GM19372 (cell line): ENCODE measurements around the gene RAB26.
"Not testable (repeated sequence)": the region's sequence is repeated elsewhere in the genome, so short reads cannot be mapped to it uniquely, and the experiment has no call there.

Experiments used
- ATAC-seq: cut with Tn5 transposase; IDR thresholded peaks from one replicate; pipeline ENCODE4 v1.9.1; 2021; ENCODE audit warnings: mild to moderate bottlenecking, low read depth, moderate library complexity; ENCODE audit not compliant: unreplicated experiment

Gene RAB26

DNA sequence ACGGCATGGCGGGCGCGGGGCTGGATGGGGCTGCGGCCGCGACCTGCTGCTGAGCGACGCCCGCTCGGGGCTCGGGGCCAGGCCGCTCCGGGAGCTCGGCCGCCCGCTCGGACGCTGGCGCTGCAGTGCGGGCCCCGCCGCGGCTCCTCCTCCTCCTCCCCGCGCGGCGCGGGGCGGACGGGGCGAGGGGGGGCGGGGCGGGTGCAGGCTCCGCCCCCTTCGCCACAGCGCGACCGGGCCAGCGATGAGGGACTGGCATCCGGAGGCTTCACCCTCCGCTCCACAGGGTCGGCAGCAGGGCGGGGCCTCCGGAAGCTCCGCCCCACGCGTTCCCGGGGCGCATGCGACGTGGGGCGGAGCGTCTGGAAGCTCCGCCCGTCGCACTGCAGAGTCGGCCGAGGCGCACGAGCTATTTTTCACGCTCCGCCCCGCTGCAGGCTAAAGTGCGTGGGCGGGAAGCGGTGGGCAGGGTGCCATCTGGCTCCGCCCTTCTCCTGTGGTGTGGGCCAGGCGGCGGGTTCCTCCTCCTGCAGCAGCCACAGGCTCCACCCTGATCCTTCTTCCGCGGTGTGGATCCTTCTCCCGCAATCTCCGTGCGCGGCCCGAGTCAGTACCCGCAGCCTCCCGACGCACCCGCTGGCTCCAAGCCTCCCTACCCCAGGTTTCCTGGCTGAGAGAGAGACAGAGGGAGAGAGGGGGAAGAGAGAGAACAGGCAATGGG is 12.5 kb upstream of the RAB26 start, which contains the start of gene PKD1:
TSS of gene PKD1 (minus strand) at position 129 of the 721 bp plus-strand sequence. CDS start 209 bp downstream, outside the sequence.
- ATAC-seq, result not testable (repeated sequence)

DNA sequence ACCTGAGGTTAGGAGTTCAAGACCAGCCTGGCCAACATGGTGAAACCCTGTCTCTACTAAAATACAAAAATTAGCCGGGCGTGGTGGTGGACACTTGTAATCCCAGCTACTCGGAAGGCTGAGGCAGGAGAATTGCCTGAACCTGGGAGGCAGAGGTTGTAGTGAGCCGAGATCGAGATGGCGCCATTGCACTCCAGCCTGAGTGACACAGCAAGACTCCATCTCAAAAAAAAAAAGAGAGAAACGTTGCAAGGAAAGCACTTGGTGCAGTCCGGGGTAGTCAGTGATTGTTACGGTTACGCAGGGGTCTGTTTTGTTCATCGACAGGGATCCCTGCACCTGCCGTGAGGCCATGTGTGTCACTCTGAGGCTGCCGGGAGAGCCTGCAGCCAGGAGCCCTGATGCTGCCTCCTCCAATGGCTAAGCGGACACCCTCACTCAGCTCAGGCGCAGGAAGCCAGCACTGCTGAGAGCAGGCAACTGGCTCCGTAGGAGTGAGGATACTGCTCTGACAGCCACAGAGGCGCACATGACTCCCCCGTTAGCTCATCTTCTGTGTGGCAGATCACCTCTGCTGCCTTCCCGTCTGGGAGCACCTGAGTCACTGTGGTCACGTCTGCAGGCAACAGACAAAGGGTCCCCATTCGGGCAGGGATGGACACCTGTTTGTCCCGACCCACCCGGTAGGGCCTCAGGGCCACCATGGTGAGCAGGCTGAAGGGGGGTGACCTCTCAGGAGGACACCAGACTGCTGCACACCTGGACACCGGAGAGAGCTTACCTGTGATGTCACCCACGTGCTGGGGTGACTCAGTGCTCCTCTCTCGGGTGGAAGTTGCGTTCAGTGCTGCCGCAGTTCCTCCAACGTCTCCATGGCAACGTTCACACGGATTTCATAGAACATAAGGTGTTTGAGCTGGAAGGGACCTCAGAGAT is 5.2 kb upstream of the RAB26 start:
- ATAC-seq, result no peak

DNA sequence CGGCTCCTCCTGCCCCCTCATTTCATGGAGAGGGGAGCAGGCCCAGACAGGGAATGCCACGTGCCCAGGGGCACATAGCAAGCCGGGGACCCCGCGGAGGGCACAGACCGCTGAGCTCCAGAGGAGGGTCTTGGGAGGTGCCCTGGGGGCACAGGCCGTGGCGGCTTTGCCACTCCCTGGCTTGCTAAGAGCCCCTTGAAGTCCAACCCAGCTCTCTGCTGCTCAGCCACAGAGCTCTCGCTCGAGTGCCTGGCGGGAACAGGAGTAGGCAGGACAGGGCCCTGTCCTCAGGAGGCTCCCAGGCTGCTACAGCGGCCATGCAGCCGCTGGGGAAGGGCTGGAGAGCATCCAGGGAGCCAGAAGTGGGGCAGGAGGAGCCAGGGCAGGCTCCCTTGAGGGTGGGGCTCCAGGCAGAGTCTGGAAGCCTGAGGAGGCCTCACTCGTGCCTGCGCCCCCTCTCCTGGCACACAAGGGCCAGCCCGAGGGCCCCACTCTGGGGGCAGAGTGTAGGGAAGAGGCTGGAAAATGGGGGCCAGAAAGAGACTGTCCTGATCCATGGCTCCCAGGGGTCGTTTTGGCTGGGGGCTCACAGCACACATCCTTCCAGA is 4.4 kb upstream of the RAB26 start:
- ATAC-seq, result no peak

DNA sequence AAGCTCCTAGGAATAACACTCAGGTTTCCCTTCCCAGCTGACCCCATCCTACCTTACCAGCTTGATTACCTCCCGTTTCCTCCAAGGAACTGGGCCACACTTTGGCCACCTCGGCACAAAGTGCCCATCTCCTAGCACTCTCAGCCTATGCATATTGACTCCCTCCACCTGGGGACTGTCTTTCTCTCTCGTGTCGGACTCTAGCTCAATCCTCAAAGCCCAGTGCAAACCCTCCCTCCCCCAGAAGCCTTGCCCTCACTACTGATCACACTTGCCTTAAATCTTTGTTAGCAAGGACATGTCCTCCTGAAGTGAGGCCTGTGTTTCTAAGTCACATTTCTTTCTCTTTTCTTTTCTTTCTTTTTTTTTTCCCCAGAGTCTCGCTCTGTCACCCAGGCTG is 2.6 kb upstream of the RAB26 start:
- no peak for ATAC-seq

DNA sequence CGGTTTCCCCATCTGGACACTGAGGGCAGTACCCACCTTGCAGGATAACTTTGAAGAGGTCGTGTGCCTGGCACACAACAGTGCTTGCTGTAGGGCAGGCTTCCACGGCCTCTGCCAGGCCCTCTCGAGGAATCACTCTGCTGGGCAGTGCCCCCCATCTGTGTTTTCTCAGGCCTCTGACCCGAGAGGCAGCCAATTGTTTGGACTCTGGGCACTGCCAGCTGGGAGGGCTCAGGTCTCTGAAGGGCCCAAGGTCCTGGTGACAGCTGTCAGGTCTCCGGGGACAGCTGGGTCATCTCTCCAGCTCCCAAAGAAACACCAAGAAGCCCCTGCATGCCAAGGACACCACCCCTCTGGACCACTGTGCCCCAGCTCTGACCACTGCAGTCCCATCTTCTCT is 1.0 kb upstream of the RAB26 start:
- no peak for ATAC-seq

DNA sequence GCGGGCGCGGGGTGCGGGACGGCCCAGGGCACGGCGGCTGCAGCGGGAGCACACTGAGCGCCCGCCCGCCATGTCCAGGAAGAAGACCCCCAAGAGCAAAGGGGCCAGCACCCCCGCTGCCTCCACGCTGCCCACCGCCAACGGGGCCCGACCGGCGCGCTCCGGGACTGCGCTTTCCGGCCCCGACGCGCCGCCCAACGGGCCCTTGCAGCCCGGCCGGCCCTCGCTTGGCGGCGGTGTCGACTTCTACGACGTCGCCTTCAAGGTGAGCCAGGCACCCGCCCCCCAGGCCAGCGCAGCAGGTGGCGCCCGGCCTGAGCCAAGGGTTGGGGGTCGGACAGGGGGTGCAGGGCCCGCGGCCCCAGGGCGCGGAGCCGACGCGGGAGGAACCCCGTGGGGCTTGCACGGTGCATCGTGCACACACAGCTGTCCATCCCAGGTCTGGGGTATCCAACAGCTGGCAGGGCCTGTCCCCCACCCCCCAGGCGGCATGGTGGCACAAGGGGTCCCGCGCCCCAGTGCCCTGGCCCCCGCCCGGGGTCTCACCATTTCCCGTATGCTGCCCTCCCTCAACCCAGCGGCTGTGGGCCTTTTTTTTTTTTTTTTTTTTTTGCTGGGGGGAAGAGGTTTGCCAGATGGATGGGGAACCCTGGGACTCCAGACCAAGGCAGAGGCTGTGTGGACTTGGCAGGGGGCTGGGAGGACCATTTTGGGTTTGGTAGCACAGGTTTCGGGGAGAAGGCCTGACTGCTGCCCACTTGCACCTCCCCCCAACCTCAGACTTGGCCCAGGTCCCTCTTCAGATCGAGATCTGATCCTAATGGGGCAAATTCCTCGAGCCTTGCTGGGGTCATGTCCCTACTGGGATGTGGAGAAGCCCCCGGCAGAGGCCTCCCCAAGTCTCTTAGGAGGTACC is 547 bp downstream of the RAB26 start:
- ATAC-seq, result no peak

DNA sequence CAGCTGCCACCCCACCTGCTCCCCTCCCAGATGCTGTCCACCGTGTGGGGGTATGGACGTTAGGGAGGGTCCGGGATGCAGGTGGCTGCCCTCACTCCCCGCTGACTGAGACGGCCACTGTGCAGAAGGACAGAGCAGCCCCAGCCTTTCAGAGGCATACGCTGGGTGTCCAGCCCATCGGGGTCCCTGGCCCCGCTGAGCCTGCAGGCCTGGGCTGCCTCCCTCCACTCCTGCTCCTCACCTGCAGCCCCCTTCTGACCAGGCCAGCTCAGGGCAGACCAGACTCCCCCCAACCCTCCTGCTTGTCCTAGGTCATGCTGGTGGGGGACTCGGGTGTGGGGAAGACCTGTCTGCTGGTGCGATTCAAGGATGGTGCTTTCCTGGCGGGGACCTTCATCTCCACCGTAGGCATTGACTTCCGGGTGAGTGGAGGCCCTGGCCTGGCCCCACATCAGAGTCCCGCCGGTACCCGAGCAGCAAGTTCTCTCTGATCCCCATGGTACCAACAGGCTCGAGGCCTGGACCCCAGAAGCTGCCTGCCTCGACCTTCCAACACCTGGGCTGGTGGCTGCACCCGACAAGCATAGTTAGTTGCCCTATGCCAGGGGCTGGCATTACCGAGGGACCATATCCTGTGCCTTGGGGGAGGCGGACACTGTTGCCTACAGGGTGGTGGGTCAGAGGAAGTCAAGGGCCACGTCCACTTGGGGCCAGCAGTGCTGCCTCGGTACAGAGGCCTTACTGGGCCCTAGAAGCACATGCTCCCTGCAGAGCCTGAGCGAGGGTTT is 1.4 kb downstream of the RAB26 start:
- no peak for ATAC-seq

DNA sequence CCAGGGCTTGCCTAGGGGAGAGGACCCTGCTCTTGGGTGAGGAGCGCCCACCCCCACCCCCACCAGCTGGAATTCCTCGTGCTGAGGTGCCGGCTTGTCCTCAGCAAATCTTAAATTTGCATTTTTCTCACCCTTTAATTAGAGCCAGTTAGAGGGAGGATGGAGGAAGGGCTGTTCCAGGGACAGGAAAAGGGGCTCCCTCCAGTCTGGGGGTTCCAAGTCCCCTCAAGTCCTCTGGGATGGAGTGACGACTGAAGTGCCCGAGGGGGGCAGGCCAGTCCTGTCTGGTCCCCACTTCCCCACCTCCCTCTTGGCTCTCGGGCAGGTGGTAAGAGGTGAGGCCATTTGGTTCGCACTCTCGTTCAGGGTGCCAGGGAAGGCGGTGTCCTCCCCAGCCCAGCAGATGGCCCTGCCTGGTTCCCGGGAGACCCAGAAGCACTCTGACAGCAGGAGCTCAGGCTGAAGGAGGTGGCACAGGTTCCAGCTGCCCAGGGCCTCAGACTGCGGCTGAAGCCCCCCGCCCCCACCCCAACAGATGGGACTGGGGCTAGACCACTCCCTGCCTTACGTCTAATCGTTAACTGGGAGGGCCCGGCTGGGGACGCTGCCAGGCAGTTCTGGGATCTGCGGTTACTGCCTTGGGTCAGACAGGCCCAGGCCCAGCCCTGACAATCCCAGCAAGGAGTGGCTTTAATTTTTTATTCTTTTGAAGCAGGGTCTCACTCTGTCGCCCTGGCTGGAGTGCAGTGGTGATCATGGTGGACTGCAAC is 2.2 kb downstream of the RAB26 start:
- ATAC-seq, result no peak

DNA sequence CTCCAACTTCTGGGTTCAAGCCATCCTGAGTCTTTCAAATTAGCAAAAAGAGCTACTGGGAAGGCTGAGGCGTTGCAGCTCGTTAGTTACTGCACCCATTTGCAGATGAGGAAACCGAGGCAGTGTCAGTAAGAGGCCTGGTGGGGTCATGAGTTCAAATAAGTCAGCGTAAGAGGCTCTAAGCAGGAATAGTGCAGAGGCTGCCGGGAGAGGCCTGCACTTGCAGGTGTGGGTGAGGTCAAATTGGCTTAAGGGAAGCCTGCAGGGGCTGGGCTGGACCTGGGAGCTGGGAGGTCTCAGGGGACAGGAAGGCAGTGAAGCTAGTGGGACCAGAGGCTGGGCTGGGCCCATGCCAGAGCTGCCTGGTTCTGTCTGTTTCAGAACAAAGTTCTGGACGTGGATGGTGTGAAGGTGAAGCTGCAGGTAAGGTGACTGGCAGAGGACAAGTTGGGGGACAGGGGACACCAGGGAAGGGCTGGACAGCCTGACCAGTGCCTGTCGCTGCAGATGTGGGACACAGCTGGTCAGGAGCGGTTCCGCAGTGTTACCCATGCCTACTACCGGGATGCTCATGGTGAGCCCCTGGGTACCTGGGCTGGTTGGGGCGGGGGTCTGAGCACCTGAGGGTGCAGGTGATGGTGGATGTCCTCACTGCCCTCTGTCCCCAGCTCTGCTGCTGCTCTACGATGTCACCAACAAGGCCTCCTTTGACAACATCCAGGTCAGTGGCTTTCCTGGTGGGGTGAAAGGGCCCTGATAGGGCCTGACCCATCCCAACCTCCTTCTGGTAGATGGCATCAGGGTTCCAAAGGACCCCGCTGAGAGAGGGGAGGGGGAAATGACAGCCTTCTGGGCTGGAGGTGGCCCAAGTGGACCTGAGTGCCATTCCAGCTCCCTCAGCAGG is 3.0 kb downstream of the RAB26 start:
- ATAC-seq, result no peak

DNA sequence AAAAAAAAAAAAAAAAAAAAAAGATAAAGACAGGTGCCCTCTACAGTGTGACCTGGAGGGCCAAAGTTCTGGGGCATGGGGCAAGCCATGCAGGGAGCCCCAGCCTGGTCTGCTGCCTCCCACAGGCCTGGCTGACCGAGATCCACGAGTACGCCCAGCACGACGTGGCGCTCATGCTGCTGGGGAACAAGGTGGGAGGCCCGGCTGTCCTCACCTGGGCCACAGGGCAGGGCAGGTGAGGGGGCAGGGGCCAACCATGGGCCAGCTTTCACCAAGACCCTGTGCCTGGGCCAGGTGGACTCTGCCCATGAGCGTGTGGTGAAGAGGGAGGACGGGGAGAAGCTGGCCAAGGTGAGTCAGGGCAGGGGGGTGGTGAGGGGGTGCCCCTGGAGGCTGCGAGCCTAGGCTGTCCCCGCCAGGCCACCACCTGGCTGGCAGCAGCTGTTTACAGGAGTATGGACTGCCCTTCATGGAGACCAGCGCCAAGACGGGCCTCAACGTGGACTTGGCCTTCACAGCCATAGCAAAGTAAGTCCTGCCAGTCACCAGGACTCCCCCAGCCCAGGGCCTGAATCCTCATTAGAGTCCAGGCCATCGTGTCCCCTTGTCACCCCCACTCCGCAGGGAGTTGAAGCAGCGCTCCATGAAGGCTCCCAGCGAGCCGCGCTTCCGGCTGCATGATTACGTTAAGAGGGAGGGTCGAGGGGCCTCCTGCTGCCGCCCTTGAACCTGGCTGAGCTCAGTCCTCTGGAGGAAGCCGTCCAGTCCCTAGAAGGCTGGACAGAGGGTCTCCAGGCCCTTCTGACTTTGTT is 4.5 kb downstream of the RAB26 start:
- ATAC-seq, result no peak

DNA sequence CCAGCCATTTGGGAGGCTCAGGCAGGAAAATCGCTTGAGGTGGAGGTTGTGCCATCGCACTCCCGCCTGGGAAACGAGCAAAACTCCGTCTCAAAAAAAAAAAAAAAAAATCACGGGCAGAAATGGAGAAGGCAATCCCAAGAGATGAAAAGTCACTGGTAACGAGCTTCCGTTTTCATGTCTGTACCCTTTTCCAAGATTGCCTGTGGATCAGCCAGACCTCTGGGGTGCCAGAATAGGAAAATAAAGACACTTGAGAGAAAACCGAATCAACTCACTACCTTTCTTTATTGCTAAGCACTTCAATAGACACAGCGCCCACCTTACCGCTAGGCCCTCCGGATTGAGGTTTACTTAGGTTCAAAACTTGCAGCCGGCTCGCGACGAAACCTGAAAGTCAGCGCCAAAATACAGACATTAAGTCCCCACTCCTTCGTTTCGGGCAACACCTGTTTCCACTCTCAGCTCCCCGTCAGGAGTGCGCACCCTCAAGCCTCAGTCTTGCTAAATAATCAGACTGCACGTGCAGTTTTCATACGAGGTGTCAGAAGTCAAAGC is 6.2 kb downstream of the RAB26 start:
- ATAC-seq, result peak; percentile 3

DNA sequence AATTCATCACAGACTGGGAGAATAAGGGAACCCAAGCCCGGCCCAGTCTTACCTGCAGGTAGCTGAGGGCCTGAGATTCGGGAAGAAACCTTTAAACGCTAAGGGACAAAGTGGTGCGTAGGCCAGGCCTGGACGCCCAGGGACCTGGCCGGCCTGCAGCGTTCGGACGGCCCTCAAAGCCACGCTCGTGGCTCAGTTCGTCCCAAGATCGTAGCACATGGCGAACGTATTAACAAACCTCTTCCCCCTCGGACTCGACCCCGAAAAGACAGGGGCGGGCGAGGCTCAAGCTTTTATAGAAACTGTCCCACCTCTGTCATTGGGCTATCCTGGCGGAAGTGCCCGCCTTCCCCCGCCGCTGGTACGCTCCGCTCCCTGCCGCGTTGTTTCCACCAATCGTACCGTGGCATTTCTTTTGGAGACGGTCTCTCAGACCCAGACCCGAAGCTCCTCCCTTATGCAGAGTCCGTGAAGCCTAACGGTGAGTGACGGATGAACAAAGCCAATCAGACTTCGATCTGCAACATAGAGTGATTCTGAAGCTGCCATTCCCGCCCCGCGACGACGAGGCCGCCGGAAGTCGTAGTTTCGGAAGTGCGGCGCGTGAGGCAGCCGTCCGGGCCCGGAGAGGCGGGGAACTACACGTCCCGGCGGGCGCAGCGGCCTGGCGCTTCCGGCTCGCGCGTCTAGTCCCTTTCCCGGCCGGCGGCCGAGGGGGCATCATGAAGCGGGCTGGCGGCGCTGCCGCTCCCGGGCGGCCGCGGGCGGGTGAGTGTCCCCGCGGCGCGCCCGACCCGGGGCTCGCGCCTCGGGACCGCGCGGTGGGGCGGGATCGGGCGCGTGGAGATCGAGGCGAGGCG is 6.9 kb downstream of the RAB26 start, which contains the start of gene TRAF7:
TSS of gene TRAF7 (plus strand) at position 692 of the 860 bp plus-strand sequence. CDS start 8,139 bp downstream, outside the sequence.
- ATAC-seq, result peak; percentile 83

DNA sequence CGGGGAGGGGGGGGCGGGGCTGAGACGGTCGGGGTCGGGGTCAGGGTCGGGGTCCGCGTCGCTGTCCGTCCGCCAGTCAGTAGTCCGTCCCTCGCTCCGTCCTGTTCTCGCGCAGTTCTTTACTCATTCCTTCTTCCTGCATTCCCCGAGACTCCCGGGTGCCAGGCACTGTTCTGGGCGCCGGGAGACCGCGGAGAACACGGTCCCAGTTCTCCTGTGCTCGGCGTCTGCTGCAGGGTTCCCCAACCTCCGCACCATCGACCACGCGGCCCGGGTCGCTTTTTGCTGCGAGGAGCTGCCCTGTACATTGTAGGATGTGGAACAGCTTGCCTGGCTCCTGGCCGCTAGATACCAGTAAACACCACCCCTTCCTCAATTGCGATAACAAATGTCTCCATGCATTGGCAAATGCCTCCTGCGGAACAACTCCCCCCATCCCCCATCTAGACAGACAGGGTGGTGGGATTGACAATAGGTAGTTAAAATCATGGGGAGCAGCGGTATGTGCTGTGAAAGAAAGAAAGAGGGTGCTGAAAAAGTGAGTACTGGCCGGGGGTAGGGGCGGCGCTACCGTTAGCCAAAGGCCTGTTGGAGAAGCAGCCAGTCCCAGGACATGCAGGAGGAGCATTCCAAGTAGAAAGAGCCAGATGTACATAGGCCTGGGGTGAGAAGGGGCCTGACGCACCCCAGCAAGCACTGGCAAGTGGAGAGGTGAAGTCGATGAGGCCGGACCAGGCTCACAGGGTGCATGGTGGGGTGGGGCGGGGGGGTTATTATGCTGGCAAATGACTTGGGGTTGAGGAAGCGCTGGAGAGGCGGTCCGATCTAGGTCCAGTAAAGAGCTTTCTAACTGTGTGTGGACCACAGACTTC is 7.8 kb downstream of the RAB26 start:
- ATAC-seq, result peak; percentile 0

DNA sequence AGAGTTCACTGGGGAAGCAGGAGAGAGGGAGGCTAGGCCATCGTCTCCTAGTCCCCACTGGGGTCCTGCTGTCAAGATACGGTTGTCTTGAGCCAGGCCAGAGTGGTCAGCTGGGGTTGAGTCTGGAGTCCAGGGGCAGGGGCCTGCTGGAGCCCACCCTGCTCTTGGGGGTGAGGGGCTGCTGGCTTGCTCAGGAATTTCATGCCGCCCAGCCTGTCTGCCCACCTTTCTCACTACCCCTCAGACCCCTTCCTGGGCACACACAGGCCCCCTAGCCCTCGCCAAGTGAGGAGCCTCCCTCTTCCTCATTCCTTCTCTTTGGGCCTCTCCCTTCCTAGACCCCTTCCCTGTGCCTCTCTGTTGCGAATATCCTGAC is 8.4 kb downstream of the RAB26 start:
- ATAC-seq, result no peak
